ENCODE results near the gene DAP. TPM values are rescaled to one million over a fixed set of nuclear protein-coding genes. Genes with fewer than 3 reads are reported as not detected.
A peak's percentile ranks its signal among the peaks of the same experiment; 100 is the strongest.

DAP gene
- total and polyA plus RNA-seq, 10 of the 15 experiments (the other 5 are each of a cell fraction or from before 2014, with no cell fraction given): 12.9 to 130 (median 49.9) TPM

DNA sequence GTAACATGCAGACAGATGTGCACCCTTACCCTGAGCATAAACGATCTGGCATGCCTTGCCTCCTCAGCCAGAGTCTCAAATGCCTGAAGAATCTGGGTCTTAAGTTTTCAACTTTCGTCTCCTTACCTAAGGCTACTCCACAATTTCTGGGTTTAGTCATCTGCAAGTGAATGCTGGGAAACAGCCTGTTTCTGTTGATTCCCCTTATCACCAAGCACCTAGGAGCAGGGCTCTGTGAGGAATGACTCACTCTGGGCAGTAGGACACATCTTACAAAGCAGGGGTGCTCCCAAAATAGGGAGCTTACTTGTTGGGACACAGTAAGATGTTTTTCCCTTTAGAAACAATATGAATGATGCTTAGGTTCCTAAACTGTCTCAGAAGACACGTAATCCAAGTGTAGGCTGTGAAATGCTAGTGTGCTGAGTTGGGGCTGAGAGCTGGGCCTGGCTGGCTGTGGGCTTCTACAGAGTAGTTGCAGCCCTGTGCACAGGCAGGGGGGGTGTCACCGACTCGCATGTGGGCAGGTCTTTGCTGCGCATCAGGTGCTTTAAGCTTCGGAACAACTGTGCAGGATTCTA is 58.0 kb downstream of the DAP start (continued):
- no peak for TF ChIP-seq SPI1 (IDR thresholded peaks at IDR 0.05; ENCODE audit: borderline replicate concordance, insufficient read depth, low read depth, low read length)
- TF ChIP-seq NFYA (IDR thresholded peaks at IDR 0.05; ENCODE audit: borderline replicate concordance, low read depth, low read length): no peak
- no peak for TF ChIP-seq ZZZ3 (IDR thresholded peaks at IDR 0.05; ENCODE audit: control insufficient read depth, insufficient read length, low read depth)
- TF ChIP-seq SUPT20H (IDR thresholded peaks at IDR 0.05; ENCODE audit: borderline replicate concordance, control insufficient read depth, low read depth, low read length): no peak
- TF ChIP-seq TCF3 (IDR thresholded peaks at IDR 0.05; ENCODE audit: borderline replicate concordance, insufficient read depth, low read depth, low read length): no peak
- TF ChIP-seq, protein P1, sequence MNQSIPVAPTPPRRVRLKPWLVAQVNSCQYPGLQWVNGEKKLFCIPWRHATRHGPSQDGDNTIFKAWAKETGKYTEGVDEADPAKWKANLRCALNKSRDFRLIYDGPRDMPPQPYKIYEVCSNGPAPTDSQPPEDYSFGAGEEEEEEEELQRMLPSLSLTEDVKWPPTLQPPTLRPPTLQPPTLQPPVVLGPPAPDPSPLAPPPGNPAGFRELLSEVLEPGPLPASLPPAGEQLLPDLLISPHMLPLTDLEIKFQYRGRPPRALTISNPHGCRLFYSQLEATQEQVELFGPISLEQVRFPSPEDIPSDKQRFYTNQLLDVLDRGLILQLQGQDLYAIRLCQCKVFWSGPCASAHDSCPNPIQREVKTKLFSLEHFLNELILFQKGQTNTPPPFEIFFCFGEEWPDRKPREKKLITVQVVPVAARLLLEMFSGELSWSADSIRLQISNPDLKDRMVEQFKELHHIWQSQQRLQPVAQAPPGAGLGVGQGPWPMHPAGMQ (IDR thresholded peaks at IDR 0.05; ENCODE audit: borderline replicate concordance): no peak

DNA sequence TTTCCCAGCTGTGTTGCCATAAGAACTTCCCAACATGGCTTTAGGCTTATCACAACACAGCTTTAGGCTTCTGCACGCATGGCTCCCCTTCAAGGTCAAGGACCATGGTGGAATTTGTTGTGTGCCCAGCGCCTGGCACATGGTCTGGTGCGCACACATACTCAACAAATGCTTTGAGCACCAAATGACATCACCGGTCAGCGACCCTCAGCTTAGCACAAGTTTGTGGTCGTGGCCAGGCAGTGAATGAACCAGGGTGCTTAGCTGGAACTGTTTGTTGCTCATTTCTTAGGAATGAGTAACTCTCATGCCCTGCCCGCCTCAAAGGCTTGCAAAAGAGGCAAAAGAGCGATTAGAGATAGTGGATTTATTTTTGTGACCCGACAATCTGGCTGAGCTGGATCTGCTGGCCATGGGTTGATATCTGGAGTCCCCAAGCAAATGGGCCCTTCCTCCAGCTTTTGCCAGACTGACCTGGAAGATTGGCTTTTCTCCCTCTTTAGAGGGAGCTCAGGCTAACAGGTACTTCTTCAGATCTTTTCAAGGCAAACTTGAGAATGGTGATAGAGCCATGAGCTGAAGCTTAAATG is 58.9 kb downstream of the DAP start:
- H3K4me2 ChIP-seq (ENCODE audit: control insufficient read depth, insufficient read depth): no peak overlapping the region

More for the DNA sequence above, 58.9 kb downstream of the DAP start:
- ChIA-PET POLR2A (interaction anchor here (1.0 to 1.2 kb wide), 2 partner anchors 59 to 70 kb away, joined by 3 read pairs; partner anchors contain the start of gene DAP), SMC1A (ENCODE audit: uncharacterized antibody, unreplicated experiment) (interaction anchor here (0.7 to 2.4 kb wide), 16 partner anchors 8 to 282 kb away, joined by 3 to 10 read pairs (median 3); no protein-coding TSS in a partner anchor), CTCF (interaction anchor here (0.6 to 4.6 kb wide), 34 partner anchors 9 to 419 kb away, joined by 3 to 26 read pairs (median 4); no protein-coding TSS in a partner anchor), RAD21 (ENCODE audit: unreplicated experiment) (interaction anchor here (0.9 to 2.0 kb wide), 14 partner anchors 7 to 336 kb away, joined by 3 to 12 read pairs (median 4); partner anchors contain the start of gene DAP)
- Histone ChIP-seq H3K79me2 (ENCODE audit: control insufficient read depth, insufficient read depth, low read length) (peaks cover 11% of the 10 kb centered on the region), H2AFZ (ENCODE audit: control insufficient read depth, low read depth, low read length) (no peak overlapping the region), H3K4me3 (no peak overlapping the region), H3K4me1 (ENCODE audit: control insufficient read depth, insufficient read depth, low read length) (peaks cover 44% of the 10 kb centered on the region), H4K20me1 (ENCODE audit: control insufficient read depth, insufficient read depth) (no peaks in the 10 kb centered on the region), H3K36me3 (ENCODE audit: control insufficient read depth in 2 of 2, insufficient read depth in 2 of 2, low read length in 1 of 2) (peaks cover 7 to 9% of the 10 kb centered on the region in 2 experiments; a peak in 3 of 4 replicates), H3K9ac (ENCODE audit: control insufficient read depth, insufficient read depth, low read length) (no peak overlapping the region), H3K9me3 (replicated peaks; ENCODE audit: control insufficient read depth, insufficient read depth, low read length) (no peaks in the 10 kb centered on the region), H3K27me3 (replicated peaks in 1 of 2; ENCODE audit: control insufficient read depth in 2 of 2, insufficient read depth in 2 of 2, low read length in 1 of 2) (no peaks in the 10 kb centered on the region), H3K27ac (ENCODE audit: control insufficient read depth, insufficient read depth) (no peak overlapping the region)
- intact Hi-C loops (cut with micrococcal nuclease; ENCODE audit: unreplicated experiment) (loop anchor here (5.0 kb wide), 1 partner anchor 335 kb away; no protein-coding TSS in a partner anchor), in situ Hi-C loops (cut with MboI) (no loop called here)
- DNase-seq (ENCODE audit: low read depth, low spot score): no peak
- no peak for TF ChIP-seq FOXM1 (IDR thresholded peaks at IDR 0.05; ENCODE audit: low read depth, low read length)
- TF ChIP-seq, protein P2, sequence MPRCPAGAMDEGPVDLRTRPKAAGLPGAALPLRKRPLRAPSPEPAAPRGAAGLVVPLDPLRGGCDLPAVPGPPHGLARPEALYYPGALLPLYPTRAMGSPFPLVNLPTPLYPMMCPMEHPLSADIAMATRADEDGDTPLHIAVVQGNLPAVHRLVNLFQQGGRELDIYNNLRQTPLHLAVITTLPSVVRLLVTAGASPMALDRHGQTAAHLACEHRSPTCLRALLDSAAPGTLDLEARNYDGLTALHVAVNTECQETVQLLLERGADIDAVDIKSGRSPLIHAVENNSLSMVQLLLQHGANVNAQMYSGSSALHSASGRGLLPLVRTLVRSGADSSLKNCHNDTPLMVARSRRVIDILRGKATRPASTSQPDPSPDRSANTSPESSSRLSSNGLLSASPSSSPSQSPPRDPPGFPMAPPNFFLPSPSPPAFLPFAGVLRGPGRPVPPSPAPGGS (IDR thresholded peaks at IDR 0.05; ENCODE audit: borderline replicate concordance, insufficient read depth, low read depth, low read length, poor library complexity, severe bottlenecking): peak; percentile 65
- ATAC-seq: no peak
- no peak for FAIRE-seq
- no TSS peak for BruUV-seq (replicated peaks)
- 84% methylated on average over 9 of the region's 9 CpGs for WGBS (ENCODE audit: insufficient coverage, insufficient replicate concordance, low lambda C conversion rate, missing lambda C conversion rate)

All from GM12878 (cell line).